DMS153 treated with DMSO at 0.1 percent for 48 hours (cell line): Measurements from ENCODE around the gene RNU5D-1.
"Not testable (repeated sequence)": the region's sequence is repeated elsewhere in the genome, so short reads cannot be mapped to it uniquely, and the experiment has no call there.

Source experiments
- DNase-seq: peaks from one replicate; lab custom pipeline; 2025; ENCODE audit not compliant: unreplicated experiment; lab: John Stamatoyannopoulos, UW

Gene RNU5D-1

DNA sequence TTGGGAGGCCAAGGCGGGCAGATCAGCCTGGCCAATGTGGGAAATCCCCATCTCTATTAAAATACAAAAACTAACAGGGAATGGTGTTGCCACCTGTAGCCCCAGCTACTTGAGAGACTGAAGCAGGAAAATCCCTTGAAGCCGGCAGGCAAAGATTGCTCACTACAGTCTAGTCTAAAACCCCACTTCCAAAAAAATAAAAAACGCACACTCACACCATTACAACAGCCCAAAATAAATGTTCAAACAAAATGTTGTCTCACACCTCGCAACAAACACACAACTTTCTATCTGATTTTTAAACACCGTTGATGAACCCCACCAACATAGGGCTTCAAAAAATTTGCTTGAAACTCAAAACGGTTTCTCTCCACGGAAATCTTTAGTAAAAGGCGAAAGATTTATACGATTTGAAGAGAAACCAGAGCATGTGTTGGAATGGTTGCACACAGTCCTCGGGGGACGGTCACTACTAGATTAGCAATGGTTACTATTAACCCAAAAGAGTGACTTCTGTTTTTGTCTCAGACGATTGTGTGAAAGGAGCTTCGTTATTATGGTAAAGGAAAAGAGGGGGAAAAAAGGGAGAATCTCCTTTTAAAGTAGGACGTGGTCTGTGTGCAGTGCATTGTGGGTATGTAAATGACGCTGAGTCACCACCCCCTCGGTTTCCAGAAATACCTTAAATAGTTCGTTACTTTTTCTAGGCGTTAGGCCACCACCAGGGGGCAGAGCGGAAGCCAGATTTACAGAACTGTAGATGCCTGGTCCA lies at the start of gene RNU5D-1:
Gene RNU5D-1, minus strand, starts transcription at position 430 of the 772 bp plus-strand sequence.
- peak; percentile 99 for DNase-seq

DNA sequence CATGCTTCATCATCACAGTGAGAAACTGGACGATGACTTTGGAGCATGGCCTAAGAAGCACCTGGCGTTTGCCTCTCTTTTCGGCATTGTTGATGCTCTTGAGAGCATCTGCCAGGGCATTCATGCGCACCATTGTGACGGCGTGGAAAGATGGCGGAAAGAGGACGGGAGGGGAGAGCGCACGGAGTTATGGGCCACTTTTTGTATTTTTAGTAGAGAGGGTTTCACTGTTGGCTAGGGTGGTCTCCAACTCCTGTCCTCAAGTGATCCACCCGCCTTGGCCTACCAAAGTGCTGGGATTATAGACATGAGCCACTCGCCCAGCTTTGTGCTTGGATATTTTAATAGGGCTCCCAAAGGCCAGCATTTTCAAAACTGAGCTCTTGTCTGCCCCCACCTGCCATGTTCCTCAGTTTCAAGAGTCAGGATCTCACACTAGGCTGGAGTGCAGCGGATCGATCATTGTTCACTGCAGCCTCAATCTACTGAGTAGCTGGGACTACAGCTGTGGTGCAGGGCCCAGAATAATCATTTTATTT lies 49.7 kb upstream of the RNU5D-1 start:
- DNase-seq, result no peak

DNA sequence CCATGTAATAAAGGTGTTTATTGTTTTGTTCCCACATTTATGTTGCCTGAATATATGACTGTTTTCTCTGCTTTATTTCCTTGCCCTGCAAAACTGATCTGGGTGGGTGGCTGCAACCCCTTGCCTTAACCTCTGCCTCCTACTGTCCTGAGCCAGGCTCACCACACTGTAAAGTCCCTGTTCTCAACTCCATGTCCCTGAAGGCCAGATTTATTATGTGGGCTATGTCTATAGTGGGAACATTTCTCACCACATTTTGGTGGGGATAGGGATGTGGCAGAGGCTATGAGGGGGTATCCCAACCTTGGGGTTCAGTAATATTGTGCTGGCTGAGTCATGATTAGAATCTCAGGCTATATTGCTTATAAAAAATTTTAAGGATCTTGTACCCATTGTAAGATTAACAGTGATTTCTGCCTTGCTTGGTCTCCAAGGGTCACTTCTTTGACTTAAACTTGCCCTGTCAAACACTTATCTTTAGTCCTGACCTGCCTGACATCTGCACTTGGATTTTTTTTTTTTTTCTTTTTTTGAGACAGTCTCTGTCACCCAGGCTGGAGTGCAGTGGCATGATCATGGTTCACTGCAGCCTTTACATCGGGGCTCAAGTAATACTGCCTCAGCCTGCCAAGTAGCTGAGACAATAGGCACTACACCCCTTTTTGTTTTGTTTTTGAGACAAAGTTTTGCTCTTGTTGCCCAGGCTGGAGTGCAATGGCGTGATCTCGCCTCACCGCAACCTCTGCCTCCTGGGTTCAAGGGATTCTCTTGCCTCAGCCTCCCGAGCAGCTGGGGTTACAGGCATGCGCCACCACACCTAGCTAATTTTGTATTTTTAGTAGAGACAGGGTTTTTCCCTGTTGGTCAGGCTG lies 48.0 kb upstream of the RNU5D-1 start:
- no peak for DNase-seq

DNA sequence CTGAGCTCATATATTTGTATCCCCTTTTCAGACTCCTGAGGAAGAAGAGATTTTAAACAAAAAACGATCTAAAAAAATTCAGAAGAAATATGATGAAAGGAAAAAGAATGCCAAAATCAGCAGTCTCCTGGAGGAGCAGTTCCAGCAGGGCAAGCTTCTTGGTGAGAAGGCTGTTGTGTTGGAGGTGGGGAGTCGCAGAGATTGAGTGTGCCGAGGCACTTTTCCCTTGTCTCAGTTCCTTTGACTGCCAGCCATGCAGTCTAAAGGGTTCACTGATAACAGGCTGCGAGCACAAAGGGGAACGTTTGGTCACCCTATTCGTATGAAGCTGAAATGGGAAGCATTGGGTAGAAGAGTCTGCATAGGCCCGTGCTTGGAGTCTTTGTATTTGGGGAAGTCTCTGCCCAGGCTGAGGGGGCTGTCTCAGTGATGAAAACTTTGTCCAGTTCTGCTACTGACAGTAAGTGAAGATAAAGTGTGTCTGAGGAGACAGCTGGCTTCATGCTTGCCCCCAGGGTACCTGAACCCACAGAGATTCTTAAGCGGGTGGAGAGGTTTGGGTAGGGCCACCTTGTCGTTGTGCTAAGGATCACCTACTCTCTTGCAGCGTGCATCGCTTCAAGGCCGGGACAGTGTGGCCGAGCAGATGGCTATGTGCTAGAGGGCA lies 47.1 kb upstream of the RNU5D-1 start:
- DNase-seq, result no peak

DNA sequence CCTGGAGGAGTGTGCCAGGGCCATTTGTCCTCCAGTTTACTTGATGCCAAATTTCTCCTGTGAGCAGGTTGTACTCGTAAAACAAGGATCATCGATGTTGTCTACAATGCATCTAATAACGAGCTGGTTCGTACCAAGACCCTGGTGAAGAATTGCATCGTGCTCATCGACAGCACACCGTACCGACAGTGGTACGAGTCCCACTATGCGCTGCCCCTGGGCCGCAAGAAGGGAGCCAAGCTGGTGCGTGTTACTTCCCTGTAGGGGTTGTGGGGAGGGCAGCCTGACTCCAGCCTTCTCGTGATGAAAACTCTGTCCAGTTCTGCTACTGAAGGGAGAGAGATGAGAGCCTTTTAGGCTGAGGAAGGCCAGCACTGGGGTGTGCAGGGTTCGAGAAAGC lies 46.6 kb upstream of the RNU5D-1 start:
- DNase-seq, result no peak

DNA sequence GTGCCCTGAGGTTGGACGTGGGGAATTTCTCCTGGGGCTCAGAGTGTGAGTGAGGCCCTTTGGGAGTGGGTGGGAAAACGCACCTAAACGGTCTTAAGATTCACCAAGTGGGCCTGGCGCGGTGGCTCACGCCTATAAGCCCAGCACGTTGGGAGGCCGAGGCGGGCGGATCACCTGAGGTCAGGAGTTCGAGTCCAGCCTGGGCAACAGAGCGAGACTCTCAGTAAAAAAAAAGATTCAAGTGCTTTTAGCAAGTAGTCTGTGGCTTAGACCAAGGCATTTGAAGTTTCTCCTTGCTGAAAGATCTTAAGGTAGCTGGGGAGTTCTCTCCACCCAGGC lies 45.7 kb upstream of the RNU5D-1 start:
- DNase-seq, result no peak

DNA sequence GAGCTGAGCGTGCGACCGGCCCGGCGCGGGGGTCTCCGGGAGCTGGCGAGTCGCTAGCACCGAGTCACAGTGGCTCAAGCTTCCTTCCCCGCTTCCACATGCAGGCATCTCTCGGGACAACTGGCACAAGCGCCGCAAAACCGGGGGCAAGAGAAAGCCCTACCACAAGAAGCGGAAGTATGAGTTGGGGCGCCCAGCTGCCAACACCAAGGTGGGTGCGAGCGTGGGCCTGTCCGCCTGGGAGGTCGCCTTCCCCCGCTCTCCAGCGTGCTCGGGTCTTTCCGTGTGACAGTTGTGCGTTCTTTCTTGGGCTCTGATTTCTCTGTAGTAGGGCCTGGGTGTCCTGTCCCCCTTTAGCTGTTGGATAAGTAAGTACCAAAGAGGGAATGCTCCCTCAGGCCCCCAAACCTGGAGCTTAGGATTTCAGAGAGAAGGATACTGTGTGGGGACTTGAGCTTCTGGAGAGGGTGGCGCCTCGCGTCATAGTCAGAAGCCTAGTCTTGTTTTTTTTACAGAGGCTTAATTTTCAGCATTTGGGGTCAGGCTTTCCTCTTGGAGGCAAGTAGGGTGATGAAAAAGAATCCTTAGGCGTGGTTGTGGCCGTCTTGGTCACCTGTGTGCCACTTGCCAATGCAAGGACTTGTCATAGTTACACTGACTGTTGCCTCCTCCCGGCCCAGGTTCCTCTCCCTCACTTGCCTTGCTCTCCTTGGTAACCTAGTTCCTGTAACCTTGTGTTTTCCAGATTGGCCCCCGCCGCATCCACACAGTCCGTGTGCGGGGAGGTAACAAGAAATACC lies 45.2 kb upstream of the RNU5D-1 start:
- no peak for DNase-seq

DNA sequence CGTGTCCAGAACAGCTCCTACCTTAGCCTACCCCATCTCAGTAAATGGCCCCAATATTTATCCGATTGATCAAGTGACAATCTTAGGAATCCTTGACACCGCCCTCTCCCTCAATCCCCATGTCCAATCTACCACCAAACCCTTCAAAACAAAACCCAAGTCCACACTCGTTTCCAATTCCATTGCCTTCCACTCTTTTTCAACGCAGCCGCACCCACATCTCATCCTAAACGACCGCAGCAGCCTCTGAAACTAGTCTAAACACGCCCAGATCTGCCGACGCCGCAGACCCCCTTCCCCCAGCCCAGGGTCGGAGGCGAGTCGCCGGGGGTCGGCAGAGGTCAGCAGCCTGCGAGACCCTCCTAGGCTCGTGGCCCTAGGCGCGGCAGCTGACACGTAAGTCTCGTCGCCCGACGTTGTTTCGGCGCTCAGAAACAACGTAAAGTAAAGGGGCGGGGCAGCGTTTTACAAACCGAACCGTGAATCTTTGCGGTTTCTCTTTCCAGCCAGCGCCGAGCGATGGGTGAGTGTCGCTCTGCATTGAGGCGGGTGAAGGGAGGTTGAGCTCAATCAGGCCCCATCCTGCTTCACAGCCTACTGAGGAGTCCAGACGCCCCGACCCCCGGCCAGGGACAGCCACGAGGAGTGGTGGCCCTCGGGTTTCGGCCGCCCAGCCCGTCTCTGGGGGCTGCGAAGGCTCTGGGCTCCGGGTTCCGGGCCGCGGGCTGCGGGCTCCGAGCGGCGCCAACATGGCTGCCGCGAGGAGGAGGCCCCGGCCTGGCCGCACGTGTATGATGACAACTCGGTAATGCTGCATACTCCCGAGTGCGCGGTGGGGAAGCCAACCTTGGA lies 44.3 kb upstream of the RNU5D-1 start, which contains the start of gene RPS8:
Gene RPS8, plus strand, starts transcription at position 463 of the 852 bp plus-strand sequence. Its CDS starts 57 bp downstream, at position 520.
- peak; percentile 99 for DNase-seq

DNA sequence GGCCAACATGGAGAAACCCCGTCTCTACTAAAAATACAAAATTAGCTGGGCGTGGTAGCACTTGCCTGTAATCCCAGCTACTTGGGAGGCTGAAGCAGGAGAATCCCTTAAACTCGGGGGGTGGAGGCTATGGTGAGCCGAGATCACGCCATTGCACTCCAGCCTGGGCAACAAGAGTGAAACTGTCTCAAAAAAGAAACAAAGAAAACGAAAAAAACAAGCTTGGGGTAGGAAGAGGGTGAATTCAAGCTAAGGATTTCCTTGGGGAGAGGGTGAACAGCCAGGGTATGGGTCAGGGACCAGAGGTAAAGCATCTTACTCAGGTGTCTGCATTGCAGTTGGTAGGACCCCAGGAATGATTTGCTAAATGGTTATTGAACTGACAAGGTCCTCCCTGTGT lies 35.5 kb upstream of the RNU5D-1 start:
- not testable (repeated sequence) for DNase-seq

DNA sequence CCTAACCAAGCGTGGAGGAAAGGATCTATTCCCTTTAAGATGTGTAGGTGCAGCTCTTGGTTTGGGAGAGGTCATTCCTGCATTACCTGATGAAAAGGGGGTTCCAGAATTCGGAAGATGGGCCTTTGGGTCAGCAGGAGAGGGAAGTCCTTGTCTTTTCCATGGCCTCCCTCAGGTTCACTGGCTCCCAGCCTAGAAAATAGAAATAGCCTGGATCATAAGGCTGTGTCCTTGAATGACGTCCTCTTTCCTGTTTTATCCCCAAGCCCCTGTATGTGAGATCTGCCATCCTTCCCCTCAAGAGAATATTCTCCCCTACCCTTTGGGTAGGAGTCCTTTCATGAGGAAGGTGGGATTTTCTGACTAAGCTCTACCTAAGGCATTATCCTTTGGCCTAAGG lies 29.9 kb upstream of the RNU5D-1 start:
- no peak for DNase-seq

DNA sequence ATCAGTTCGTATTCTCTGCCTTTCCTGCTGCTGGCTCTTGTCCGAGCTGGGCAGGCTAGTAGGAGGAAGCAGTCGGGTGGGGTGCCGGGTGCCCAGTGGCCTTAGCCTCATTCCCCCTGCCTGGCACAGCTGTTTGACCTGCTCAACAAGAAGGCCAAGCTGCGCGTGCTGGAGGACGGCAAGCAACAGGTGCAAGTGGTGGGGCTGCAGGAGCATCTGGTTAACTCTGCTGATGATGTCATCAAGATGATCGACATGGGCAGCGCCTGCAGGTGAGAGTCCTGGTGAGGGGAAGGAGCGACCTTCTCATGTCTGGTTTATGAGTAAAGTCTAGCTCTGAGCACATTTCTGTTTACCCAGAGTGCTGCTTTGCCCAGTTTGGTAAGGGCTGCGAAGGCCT lies 28.1 kb upstream of the RNU5D-1 start:
- no peak for DNase-seq

DNA sequence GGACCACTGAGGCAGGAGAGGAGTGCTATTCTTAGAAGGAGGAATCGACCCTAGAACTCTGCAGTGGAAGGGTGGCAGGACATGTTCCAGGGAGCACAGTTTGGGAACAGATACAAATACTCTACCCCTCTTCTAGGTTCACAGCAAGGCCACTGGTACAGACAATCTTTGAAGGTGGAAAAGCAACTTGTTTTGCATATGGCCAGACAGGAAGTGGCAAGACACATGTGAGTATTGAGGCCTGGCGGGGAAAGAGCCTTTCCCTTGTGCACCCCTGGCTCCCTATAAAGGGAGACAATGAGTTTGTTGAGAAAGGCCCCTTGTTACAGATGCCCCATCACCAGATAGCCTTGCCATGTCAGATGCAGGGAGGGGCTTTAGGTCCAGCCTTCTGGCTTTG lies 26.4 kb upstream of the RNU5D-1 start:
- DNase-seq, result no peak

DNA sequence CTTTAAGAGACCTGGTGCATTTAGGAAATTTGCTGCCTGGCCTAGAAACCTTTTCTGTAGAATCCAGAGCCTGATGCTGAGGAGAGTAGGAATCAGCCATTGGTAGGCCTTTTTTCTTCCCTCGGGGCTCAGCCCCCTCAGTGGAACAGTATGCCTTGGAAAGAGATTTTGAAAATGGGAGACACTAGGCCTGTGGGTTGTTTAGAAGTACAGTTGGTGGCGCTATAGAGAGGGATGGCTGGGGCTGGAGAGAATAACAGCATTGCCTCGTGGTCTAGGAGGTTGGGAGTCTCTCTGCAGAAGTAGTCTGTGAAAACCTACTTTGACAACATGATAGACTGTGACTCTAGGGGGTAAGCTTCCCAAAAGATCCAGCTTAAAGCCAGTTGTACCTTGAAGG lies 16.9 kb upstream of the RNU5D-1 start:
- DNase-seq, result no peak

DNA sequence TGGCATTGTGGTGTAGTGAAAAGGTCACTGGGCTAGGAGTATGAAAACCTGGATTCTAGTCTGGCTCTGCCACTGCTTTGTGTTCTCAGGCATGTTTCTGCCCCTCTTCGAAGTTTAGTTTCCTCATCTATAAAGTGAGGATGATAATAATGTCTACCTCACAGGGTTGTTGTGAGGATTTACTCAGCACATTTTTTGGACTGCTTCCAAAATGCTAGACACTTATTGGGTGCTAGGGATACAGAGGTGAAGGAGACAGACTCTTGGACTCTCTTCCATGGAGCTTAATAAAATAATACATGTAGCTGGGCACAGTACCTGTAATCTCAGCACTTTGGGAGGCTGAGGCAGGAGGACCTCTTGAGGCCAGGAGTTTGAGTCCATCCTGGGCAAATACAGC lies 12.2 kb upstream of the RNU5D-1 start:
- DNase-seq, result no peak

DNA sequence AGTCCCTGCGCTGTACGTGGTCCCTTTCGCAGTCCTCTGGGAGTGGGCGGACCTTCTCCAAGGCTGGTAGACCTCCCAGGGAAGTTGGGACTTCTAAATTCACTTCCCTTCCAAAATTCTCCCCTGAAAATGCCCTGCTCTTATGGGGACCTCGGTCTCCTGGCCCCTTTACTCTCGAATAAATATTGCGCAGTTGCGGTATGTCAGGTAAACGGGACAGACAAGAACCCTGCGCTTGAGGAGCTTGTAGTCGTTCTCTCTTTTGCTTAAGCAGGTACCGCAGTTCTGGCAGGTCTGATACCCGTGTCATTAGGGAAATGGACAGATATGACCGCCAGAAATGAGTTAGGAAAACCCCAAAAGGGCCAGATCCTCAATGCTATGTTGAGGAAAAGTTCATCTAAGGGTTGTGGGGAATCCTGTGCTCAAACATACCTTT lies 9.2 kb upstream of the RNU5D-1 start:
- no peak for DNase-seq

DNA sequence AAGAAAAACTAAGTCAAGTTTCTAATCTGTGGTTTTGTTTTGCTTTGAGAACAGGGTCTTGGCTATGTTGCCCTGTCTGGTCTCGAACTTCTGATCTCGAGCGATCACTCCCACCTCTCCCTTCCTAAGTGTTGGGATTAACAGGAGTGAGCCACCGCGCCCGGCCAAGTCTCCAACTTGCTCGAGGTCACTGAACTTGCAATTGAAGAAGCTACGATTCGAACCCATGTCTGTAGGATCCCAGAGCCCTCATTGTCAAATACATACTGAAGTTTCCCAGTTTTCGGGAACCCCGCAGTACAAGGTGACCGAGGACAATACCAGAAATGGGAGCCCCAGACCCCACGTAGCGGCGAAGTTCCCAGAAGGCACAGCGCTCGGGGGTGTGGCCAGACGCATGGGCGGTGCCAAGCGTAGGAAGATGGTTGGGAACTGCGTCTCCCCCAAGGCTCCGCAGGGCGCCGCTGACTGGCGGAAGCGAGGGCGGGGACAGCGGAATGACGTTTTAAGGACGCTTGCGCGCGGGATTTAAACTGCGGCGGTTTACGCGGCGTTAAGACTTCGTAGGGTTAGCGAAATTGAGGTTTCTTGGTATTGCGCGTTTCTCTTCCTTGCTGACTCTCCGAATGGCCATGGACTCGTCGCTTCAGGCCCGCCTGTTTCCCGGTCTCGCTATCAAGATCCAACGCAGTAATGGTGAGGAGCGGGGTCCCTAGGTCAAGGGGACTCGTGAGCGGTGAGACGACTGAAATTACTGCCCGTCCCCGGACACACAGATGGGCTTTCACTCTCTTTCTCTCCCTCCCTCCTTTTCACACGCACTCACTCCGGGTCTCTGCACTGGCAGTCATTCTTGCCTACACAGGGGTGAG lies 8.6 kb upstream of the RNU5D-1 start, which contains the start of gene KIF2C:
Gene KIF2C, plus strand, starts transcription at position 531 of the 872 bp plus-strand sequence. Its CDS starts 96 bp downstream, at position 627.
- peak; percentile 99 for DNase-seq

DNA sequence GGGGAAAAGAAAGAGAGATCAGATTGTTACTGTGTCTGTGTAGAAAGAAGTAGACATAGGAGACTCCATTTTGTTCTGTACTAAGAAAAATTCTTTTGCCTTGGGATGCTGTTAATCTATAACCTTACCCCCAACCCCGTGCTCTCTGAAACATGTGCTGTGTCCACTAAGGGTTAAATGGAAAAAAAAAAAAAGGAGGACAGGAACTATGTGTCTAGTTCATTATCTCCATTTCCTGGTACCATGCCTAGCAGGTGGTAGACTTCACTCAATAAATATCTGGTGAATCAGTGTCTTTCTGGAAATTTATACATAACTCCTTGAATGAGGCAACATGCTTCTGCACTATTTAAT lies 8.0 kb upstream of the RNU5D-1 start:
- DNase-seq, result not testable (repeated sequence)

DNA sequence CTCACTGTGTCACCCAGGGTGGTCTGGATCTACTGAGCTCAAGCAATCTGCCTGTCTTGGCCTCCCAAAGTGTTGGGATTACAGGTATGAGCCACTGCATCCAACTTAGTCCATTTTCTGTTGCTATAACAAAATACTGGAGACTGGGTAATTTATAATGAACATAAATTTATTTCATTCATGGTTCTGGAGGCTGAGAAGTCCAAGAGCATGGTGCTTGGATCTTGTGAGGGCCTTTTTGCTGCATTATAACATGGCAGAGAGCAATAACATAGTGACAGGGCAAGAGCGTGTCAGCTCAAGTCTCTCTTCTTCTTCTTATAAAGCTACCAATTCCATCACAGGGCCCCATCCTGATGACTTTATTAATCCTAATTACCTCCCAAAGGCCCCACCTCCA lies 5.0 kb upstream of the RNU5D-1 start:
- no peak for DNase-seq

DNA sequence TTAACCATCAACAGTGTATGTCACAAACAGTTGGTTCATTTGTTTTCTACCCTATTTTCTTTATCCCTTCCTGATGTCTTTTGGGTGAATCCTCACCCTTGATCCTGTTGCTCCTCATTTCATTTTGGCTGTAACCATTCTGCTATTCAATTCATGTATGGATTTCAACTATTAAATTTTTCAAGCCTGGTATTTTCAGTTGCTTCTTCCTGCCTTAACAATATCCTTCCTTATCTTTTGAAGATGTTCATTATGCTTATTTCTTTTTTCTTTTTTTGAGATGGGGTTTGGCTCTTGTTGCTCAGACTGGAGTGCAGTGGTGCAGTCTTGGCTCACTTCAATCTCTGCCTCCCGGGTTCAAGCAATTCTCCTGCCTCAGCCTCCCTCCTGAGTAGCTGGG lies 2.8 kb upstream of the RNU5D-1 start:
- no peak for DNase-seq
